Stimulated activated CD4-positive, alpha-beta T cell treated with anti-CD3 and anti-CD28 coated beads, Interleukin-4, amount 100 ng/mL, for 4 hours (primary cell): ENCODE data around the gene OR10A2.
"Not testable (repeated sequence)": the region's sequence is repeated elsewhere in the genome, so short reads cannot be mapped to it uniquely, and the experiment has no call there.

Source experiments
- DNase-seq, 2 experiments: peaks; one replicate each; pipeline ENCODE4 v3.0.0-alpha.2; 2020

Gene OR10A2

GRCh38 chr11:6889835-6890234, 27.0 kb downstream of the OR10A2 start:
- DNase-seq, result no peak

- DNase-seq, result no peak
These were observed 29.5 kb downstream of the OR10A2 start, which contains the start of gene OR2D2 for GRCh38 chr11:6892400-6892799. Gene OR2D2, minus strand, starts transcription at chr11:6892500. Its CDS starts 0 bp downstream, at chr11:6892500.

- no peak for DNase-seq
These were observed 31.2 kb downstream of the OR10A2 start for GRCh38 chr11:6894097-6894496.

- no peak for DNase-seq
These were observed 32.2 kb downstream of the OR10A2 start for GRCh38 chr11:6895010-6895409.

- no peak for DNase-seq
These were observed 36.1 kb downstream of the OR10A2 start for GRCh38 chr11:6898911-6899310.

GRCh38 chr11:6900327-6900999, 37.6 kb downstream of the OR10A2 start:
- no peak for DNase-seq

- DNase-seq, result not testable (repeated sequence)
These were observed 41.9 kb downstream of the OR10A2 start for GRCh38 chr11:6904804-6905203.

GRCh38 chr11:6911378-6911777, 48.5 kb downstream of the OR10A2 start:
- no peak for DNase-seq

- no peak for DNase-seq
These were observed 49.1 kb downstream of the OR10A2 start for GRCh38 chr11:6911948-6912347.

GRCh38 chr11:6919698-6920097, 56.8 kb downstream of the OR10A2 start:
- DNase-seq, result no peak

- DNase-seq, result no peak
These were observed 57.8 kb downstream of the OR10A2 start, which contains the start of gene OR2D3 for GRCh38 chr11:6920702-6921101. Gene OR2D3, plus strand, starts transcription at chr11:6921002. Its CDS starts 0 bp downstream, at chr11:6921002.
